Fibroblast of lung (primary cell): Measurements from ENCODE around the gene KLC4.

Experiments
- EZH2 ChIP-seq: IDR thresholded peaks from 2 replicates; pipeline ENCODE4 v1.5.1; 2012; ENCODE audit warnings: low read length, control low read depth, mild to moderate bottlenecking; ENCODE audit errors: missing control alignments
- TF ChIP-seq, protein P1 (sequence below), 2 donors: IDR thresholded peaks in 1 of 2; conservative IDR thresholded peaks in 1 of 2; 1 replicate in 1 of 2; 2 replicates in 1 of 2; pipeline ENCODE4 v1.5.1; 2011 to 2012; ENCODE audit warnings: low read length in 2 of 2, control low read depth in 1 of 2, inconsistent platforms in 1 of 2, low read depth in 1 of 2, mild to moderate bottlenecking in 1 of 2

DNA sequence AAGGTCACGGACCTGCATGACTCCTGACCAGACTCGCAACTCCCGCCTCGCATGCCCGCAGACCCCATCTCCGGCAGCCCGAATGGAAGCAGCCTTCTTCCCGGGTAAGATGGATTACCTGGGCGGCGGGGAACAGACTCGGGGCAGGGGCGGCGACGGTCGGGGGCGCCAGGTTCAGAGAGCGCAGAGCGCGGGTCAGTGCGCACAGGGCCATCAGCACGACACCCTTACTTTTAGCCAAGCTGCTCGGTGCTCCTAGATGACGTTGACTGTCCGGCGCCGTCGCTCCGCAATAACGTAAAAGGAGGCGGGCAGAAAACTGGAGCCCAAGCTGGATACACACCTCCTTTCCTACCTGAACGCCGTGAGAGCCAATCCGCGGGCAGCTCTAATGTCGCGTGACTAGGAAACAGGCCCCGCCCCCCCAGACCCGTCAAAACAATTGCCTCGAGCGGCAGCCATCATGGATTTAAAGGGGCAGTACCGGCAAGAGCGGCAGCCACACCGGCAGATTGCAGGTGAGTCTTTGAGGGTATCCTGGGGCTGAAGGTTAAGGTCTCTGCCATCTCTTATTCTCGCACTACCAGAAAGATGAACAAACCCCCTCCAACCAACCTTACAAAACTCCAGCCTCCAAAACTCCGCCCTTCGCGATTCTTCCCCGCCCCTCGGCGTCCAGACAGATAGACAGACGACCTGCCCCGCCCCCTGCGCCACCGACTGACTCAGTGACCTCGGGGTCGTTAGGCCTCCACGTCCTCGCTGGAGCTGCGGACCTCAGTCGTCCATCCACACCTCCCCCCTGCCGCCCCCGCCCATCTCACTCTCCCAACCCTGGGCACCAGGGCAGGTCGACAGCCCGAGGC, at the start of gene KLC4, which contains the start of gene MRPL2:
- no peak for TF ChIP-seq EZH2
- TF ChIP-seq, protein P1, sequence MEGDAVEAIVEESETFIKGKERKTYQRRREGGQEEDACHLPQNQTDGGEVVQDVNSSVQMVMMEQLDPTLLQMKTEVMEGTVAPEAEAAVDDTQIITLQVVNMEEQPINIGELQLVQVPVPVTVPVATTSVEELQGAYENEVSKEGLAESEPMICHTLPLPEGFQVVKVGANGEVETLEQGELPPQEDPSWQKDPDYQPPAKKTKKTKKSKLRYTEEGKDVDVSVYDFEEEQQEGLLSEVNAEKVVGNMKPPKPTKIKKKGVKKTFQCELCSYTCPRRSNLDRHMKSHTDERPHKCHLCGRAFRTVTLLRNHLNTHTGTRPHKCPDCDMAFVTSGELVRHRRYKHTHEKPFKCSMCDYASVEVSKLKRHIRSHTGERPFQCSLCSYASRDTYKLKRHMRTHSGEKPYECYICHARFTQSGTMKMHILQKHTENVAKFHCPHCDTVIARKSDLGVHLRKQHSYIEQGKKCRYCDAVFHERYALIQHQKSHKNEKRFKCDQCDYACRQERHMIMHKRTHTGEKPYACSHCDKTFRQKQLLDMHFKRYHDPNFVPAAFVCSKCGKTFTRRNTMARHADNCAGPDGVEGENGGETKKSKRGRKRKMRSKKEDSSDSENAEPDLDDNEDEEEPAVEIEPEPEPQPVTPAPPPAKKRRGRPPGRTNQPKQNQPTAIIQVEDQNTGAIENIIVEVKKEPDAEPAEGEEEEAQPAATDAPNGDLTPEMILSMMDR (conservative IDR thresholded peaks at IDR 0.05 in 1 of 2, IDR thresholded peaks at IDR 0.05 in 1 of 2; ENCODE audit: low read depth in 1 of 2, low read length in 2 of 2): no peak
